ENCODE measurements around the gene NOS1.
"Not testable (repeated sequence)": the region's sequence is repeated elsewhere in the genome, so short reads cannot be mapped to it uniquely, and the experiment has no call there.

Gene NOS1

GRCh38 chr12:117361347-117361751, at the start of gene NOS1:
TSS of gene NOS1 (minus strand) at chr12:117361626. CDS start at chr12:117331069, 30,557 bp downstream.
- no peak for DNase-seq

GRCh38 chr12:117409286-117409685, 47.9 kb upstream of the NOS1 start:
- DNase-seq: no peak

- DNase-seq: no peak
Observed at GRCh38 chr12:117408161-117408791, 46.9 kb upstream of the NOS1 start.

GRCh38 chr12:117404940-117405339, 43.5 kb upstream of the NOS1 start:
- no peak for DNase-seq

GRCh38 chr12:117404203-117404853, 42.9 kb upstream of the NOS1 start:
- DNase-seq: no peak

- DNase-seq: no peak
Observed at GRCh38 chr12:117403586-117404139, 42.2 kb upstream of the NOS1 start.

- no peak for DNase-seq
Observed at GRCh38 chr12:117402363-117402762, 40.9 kb upstream of the NOS1 start.

- DNase-seq: no peak
Observed at GRCh38 chr12:117400912-117401311, 39.5 kb upstream of the NOS1 start.

GRCh38 chr12:117398482-117398881, 37.1 kb upstream of the NOS1 start:
- DNase-seq: not testable (repeated sequence)

- DNase-seq: no peak
Observed at GRCh38 chr12:117395766-117396165, 34.3 kb upstream of the NOS1 start.

- DNase-seq: no peak
Observed at GRCh38 chr12:117394491-117394890, 33.1 kb upstream of the NOS1 start.

GRCh38 chr12:117393656-117394055, 32.2 kb upstream of the NOS1 start:
- DNase-seq: no peak

GRCh38 chr12:117390866-117391265, 29.4 kb upstream of the NOS1 start:
- DNase-seq: no peak

GRCh38 chr12:117388951-117389446, 27.6 kb upstream of the NOS1 start:
- DNase-seq: no peak

GRCh38 chr12:117387832-117388231, 26.4 kb upstream of the NOS1 start:
- no peak for DNase-seq

- no peak for DNase-seq
Observed at GRCh38 chr12:117384735-117385134, 23.3 kb upstream of the NOS1 start.

- DNase-seq: no peak
Observed at GRCh38 chr12:117380083-117380482, 18.7 kb upstream of the NOS1 start.

GRCh38 chr12:117377758-117378157, 16.3 kb upstream of the NOS1 start:
- no peak for DNase-seq

GRCh38 chr12:117370588-117370987, 9.2 kb upstream of the NOS1 start:
- DNase-seq: no peak

- not testable (repeated sequence) for DNase-seq
Observed at GRCh38 chr12:117370000-117370399, 8.6 kb upstream of the NOS1 start.

- DNase-seq: peak; percentile 4 to 8
Observed at GRCh38 chr12:117367006-117367638, 5.7 kb upstream of the NOS1 start.

- DNase-seq: no peak
Observed at GRCh38 chr12:117365049-117365616, 3.7 kb upstream of the NOS1 start.

GRCh38 chr12:117363953-117364486, 2.6 kb upstream of the NOS1 start:
- DNase-seq: no peak

Measured in activated CD4-positive, alpha-beta T cell treated with anti-CD3 and anti-CD28 coated beads, Interleukin-2, amount 50 U/mL, for 4 hours (primary cell).